ENCODE results near the gene GPR55. TPM values are rescaled to one million over a fixed set of nuclear protein-coding genes. Genes with fewer than 3 reads are reported as not detected.

GPR55 gene
- total RNA-seq, 1 donor from 2014 or later: not detected

GRCh38 chr2:230925879-230926765, 1.1 kb upstream of the GPR55 start:
- intact Hi-C loops (cut with DNase I): no loop called here
- no peak for ATAC-seq (ENCODE audit: poor library complexity)
- DNase-seq: no peak

GRCh38 chr2:230925443-230925878, 419 bp upstream of the GPR55 start:
- intact Hi-C loops (cut with DNase I): no loop called here
- ATAC-seq (ENCODE audit: poor library complexity): no peak
- DNase-seq: no peak

- intact Hi-C loops (cut with DNase I): no loop called here
- ATAC-seq (ENCODE audit: poor library complexity): no peak
- DNase-seq: no peak
Measured at GRCh38 chr2:230924092-230924469, 961 bp downstream of the GPR55 start.

GRCh38 chr2:230922951-230923717, 1.9 kb downstream of the GPR55 start:
- intact Hi-C loops (cut with DNase I): no loop called here
- DNase-seq (no peak), ATAC-seq (ENCODE audit: poor library complexity) (no peak)

GRCh38 chr2:230921806-230922595, 3.0 kb downstream of the GPR55 start:
- no peak for ATAC-seq (ENCODE audit: poor library complexity)
- DNase-seq: no peak
- intact Hi-C loops (cut with DNase I): no loop called here

GRCh38 chr2:230920167-230920566, 4.9 kb downstream of the GPR55 start:
- DNase-seq (no peak), ATAC-seq (ENCODE audit: poor library complexity) (no peak)
- intact Hi-C loops (cut with DNase I): no loop called here

GRCh38 chr2:230919681-230920080, 5.4 kb downstream of the GPR55 start:
- intact Hi-C loops (cut with DNase I): no loop called here
- no peak for DNase-seq
- no peak for ATAC-seq (ENCODE audit: poor library complexity)

GRCh38 chr2:230919240-230919639, 5.8 kb downstream of the GPR55 start:
- intact Hi-C loops (cut with DNase I): no loop called here
- ATAC-seq (ENCODE audit: poor library complexity) (no peak), DNase-seq (no peak)

- intact Hi-C loops (cut with DNase I): no loop called here
- no peak for DNase-seq
- no peak for ATAC-seq (ENCODE audit: poor library complexity)
Measured at GRCh38 chr2:230916218-230916617, 8.8 kb downstream of the GPR55 start.

GRCh38 chr2:230915319-230915718, 9.7 kb downstream of the GPR55 start:
- intact Hi-C loops (cut with DNase I): no loop called here
- ATAC-seq (ENCODE audit: poor library complexity) (no peak), DNase-seq (no peak)

GRCh38 chr2:230914886-230915285, 10.2 kb downstream of the GPR55 start:
- intact Hi-C loops (cut with DNase I): no loop called here
- DNase-seq (no peak), ATAC-seq (ENCODE audit: poor library complexity) (no peak)

- ATAC-seq (ENCODE audit: poor library complexity) (no peak), DNase-seq (no peak)
- intact Hi-C loops (cut with DNase I): no loop called here
Measured at GRCh38 chr2:230913406-230914143, 11.5 kb downstream of the GPR55 start.

- no peak for DNase-seq
- intact Hi-C loops (cut with DNase I): no loop called here
- no peak for ATAC-seq (ENCODE audit: poor library complexity)
Measured at GRCh38 chr2:230912724-230913123, 12.3 kb downstream of the GPR55 start.

- ATAC-seq (ENCODE audit: poor library complexity) (no peak), DNase-seq (no peak)
- intact Hi-C loops (cut with DNase I): no loop called here
Measured at GRCh38 chr2:230912046-230912445, 13.0 kb downstream of the GPR55 start.

- DNase-seq: no peak
- intact Hi-C loops (cut with DNase I): no loop called here
- no peak for ATAC-seq (ENCODE audit: poor library complexity)
Measured at GRCh38 chr2:230910546-230911177, 14.4 kb downstream of the GPR55 start.

- DNase-seq (no peak), ATAC-seq (ENCODE audit: poor library complexity) (no peak)
- intact Hi-C loops (cut with DNase I): no loop called here
Measured at GRCh38 chr2:230909841-230910545, 15.0 kb downstream of the GPR55 start.

- no peak for DNase-seq
- intact Hi-C loops (cut with DNase I): no loop called here
- ATAC-seq (ENCODE audit: poor library complexity): no peak
Measured at GRCh38 chr2:230908595-230909191, 16.3 kb downstream of the GPR55 start.
